Measurements from ENCODE around the gene CNTN3.

- TF ChIP-seq CTCF (IDR thresholded peaks at IDR 0.05 in 8 of 11, conservative IDR thresholded peaks at IDR 0.05 in 3 of 11) (no peak), POLR2A (IDR thresholded peaks at IDR 0.05) (no peak)
Observed at GRCh38 chr3:74613060-74613459, 1.4 kb downstream of the CNTN3 start.

Data from spleen (tissue), 7 donors.